Ovary (tissue), 3 donors: ENCODE results near the gene THUMPD3.

Experiments used
- CTCF ChIP-seq, 3 donors: fragments of 450-650 bp in 2 of 3; fragments of 200-600 bp in 1 of 3; IDR thresholded peaks; one replicate each; pipeline versions ENCODE4 v1.5.1 to v1.8.0; 2016 to 2022; ENCODE audit warnings: antibody characterized with exemption in 3 of 3, mild to moderate bottlenecking in 1 of 3
- POLR2A ChIP-seq: fragments of 450-650 bp; IDR thresholded peaks from one replicate; pipeline ENCODE4 v1.6.1; 2017; ENCODE audit warnings: antibody characterized with exemption, mild to moderate bottlenecking, moderate library complexity
- donor health status: DM: no; HTN: no; CAD: no.

GRCh38 chr3:9314796-9315195 lies 48.1 kb upstream of the THUMPD3 start:
- TF ChIP-seq CTCF (IDR thresholded peaks at IDR 0.05) (no peak), POLR2A (no peak)
